Ovary (tissue), 9 donors: Measurements from ENCODE around the gene MIA. TPM values are rescaled to one million over a fixed set of nuclear protein-coding genes. Genes with fewer than 3 reads are reported as not detected.
"Not testable (repeated sequence)": the region's sequence is repeated elsewhere in the genome, so short reads cannot be mapped to it uniquely, and the experiment has no call there.

Source experiments
- DNase-seq, 5 donors: peaks; one replicate each; pipeline ENCODE4 v3.0.0-alpha.2; 2019 to 2020
- H3K27ac ChIP-seq, 2 donors: fragments of 200-600 bp; one replicate each; pipeline versions ENCODE4 v1.5.1 to v1.8.0; 2019 to 2022
- H3K27me3 ChIP-seq: fragments of 200-600 bp; one replicate; pipeline ENCODE4 v1.8.0; 2022
- H3K36me3 ChIP-seq: fragments of 200-600 bp; sonication (generic); one replicate; pipeline ENCODE4 v1.5.1; 2019
- H3K4me1 ChIP-seq: one replicate; pipeline ENCODE4 v1.8.1; 2013; ENCODE audit warnings: mild to moderate bottlenecking, moderate library complexity; ENCODE audit not compliant: insufficient read depth
- H3K4me3 ChIP-seq: fragments of 200-600 bp; sonication (generic); one replicate; pipeline ENCODE4 v1.5.1; 2017
- H3K9me3 ChIP-seq, 2 donors: fragments of 200-600 bp in 1 of 2; sonication (generic) in 1 of 2; one replicate each; pipeline versions ENCODE4 v1.5.1 to v1.8.1; 2013 to 2019; ENCODE audit warnings: mild to moderate bottlenecking in 1 of 2, moderate library complexity in 1 of 2
- CTCF ChIP-seq, 3 donors: fragments of 450-650 bp in 2 of 3; fragments of 200-600 bp in 1 of 3; IDR thresholded peaks; one replicate each; pipeline versions ENCODE4 v1.5.1 to v1.8.0; 2016 to 2022; ENCODE audit warnings: antibody characterized with exemption in 3 of 3, mild to moderate bottlenecking in 1 of 3
- EP300 ChIP-seq: sonication (generic); formaldehyde crosslinking; IDR thresholded peaks from one replicate; pipeline ENCODE4 v1.6.1; 2017; ENCODE audit warnings: antibody characterized with exemption
- POLR2A ChIP-seq: fragments of 450-650 bp; IDR thresholded peaks from one replicate; pipeline ENCODE4 v1.6.1; 2017; ENCODE audit warnings: antibody characterized with exemption, mild to moderate bottlenecking, moderate library complexity
- WGBS, 3 donors: extraction: QIAGEN DNeasy Blood & Tissue Kit in 1 of 3; methylation state at CpG; one replicate each; pipeline versions ENCODE4 v1.1.5 to v1.1.7; 2013 to 2017; 5-methylcytosine and 5-hydroxymethylcytosine counted together
- intact Hi-C, 4 donors: fragments of 100-400 bp; cut with DNase I; formaldehyde crosslinking; loops; one replicate each; pipeline versions ENCODE4 v1.11.0 to v1.15.1; 2022 to 2023
- polyA plus RNA-seq, 2 donors: library from polyadenylated mRNA; stranded (reverse); fragments of 200-250 nt in 1 of 2; fragments of 350-450 nt in 1 of 2; fragmentation: Illumina TruSeq in 1 of 2; extraction: RNeasy Lipid Tissue Mini Kit (QIAGEN cat#74804) in 1 of 2; gene quantifications; one replicate each; pipeline ENCODE4 v1.2.3, GENCODE V29; 2013 to 2014
- total RNA-seq, 7 donors: library from RNA; depleted of rRNA in 2 of 7; stranded (reverse); fragments of >200 nt in 2 of 7; fragmentation: NEBNext Ultra II Directional in 3 of 7; extraction: Animal tissue kit (Norgen Biotek cat#: 25700) in 3 of 7; gene quantifications; one replicate each; pipeline versions ENCODE4 v1.1.0 to v1.2.4, GENCODE V29; 2016 to 2023
- donor health status: DM: no; HTN: no; CAD: no; lungs with moderate emphysema.
- donor health status: DM: no; HTN: no; CAD: no.
- donor health status: Bipolar disorder and iron deficiency.
- donor health status: DM: yes; HTN: yes; CAD: no.
- donor health status: DM: no; HTN: no; CAD: no.
- donor health status: DM: yes; HTN: yes; CAD: no.

MIA gene
- total and polyA plus RNA-seq, 9 donors: 1.7 to 3.9 (median 2.3) TPM; not detected in 3

GRCh38 chr19:40813182-40813581 is 37.9 kb downstream of the MIA start:
- 3 to 15% (median 4%) methylated on average over 3 to 4 of the region's 4 CpGs for WGBS, 3 donors
- TF ChIP-seq POLR2A (no peak), CTCF (IDR thresholded peaks at IDR 0.05) (no peak), EP300 (no peak)
- H3K27ac ChIP-seq: peak overlapping the region in 1 of 2 donors; percentile 6

GRCh38 chr19:40815223-40815622 is 39.9 kb downstream of the MIA start:
- no peak for DNase-seq
- no peaks in the 10 kb centered on the region for H3K9me3 ChIP-seq
- H3K36me3 ChIP-seq: no peaks in the 10 kb centered on the region
- no peak for TF ChIP-seq CTCF (IDR thresholded peaks at IDR 0.05)
- TF ChIP-seq EP300: no peak
- no peak overlapping the region for H3K4me3 ChIP-seq
- no peak overlapping the region for H3K27ac ChIP-seq
- H3K4me1 ChIP-seq: peaks cover 22% of the 10 kb centered on the region
- intact Hi-C loops: no loop called here
- H3K27me3 ChIP-seq: no peaks in the 10 kb centered on the region
- WGBS, 3 donors: 65 to 81% (median 80%) methylated on average over 3 to 4 of the region's 4 CpGs

More at GRCh38 chr19:40813182-40813581, 37.9 kb downstream of the MIA start:
- intact Hi-C loops: no loop called here
- Histone ChIP-seq H3K9me3 (no peaks in the 10 kb centered on the region), H3K27me3 (no peaks in the 10 kb centered on the region), H3K4me1 (peaks cover 12% of the 10 kb centered on the region), H3K36me3 (no peaks in the 10 kb centered on the region), H3K4me3 (no peak overlapping the region)
- DNase-seq: peak; percentile 62 to 87 (median 78)

- peaks cover 19% of the 10 kb centered on the region for H3K4me1 ChIP-seq
- not testable (repeated sequence) for H3K27ac ChIP-seq
Measured at GRCh38 chr19:40818480-40819399, 43.4 kb downstream of the MIA start.

GRCh38 chr19:40819479-40820234 is 44.3 kb downstream of the MIA start:
- WGBS, 3 donors: 53 to 59% (median 55%) methylated on average over 6 of the region's 6 CpGs
- peaks cover 23% of the 10 kb centered on the region for H3K4me1 ChIP-seq
- not testable (repeated sequence) for H3K27me3 ChIP-seq, H3K27ac ChIP-seq, H3K36me3 ChIP-seq, H3K4me3 ChIP-seq, H3K9me3 ChIP-seq
- DNase-seq: peak in 4 of 5 donors; percentile 64 to 76 (median 71)
- peak; percentile 73 to 82 (median 74) for TF ChIP-seq CTCF (IDR thresholded peaks at IDR 0.05)
- intact Hi-C loops: loop anchor here in 2 of 4 donors (5.0 kb wide), 1 partner anchor 157 kb away; no protein-coding TSS in a partner anchor

More at GRCh38 chr19:40818480-40819399, 43.4 kb downstream of the MIA start:
- DNase-seq: peak; percentile 83 to 92 (median 88)
- H3K4me3 ChIP-seq, H3K36me3 ChIP-seq, H3K27me3 ChIP-seq, H3K9me3 ChIP-seq, intact Hi-C loops: not testable (repeated sequence)
- 18 to 34% (median 25%) methylated on average over 21 to 36 of the region's 36 CpGs for WGBS, 3 donors
